GM21447 (cell line): ENCODE measurements around the gene MYH1.

Experiments used
- ATAC-seq: cut with Tn5 transposase; IDR thresholded peaks from one replicate; pipeline ENCODE4 v1.9.1; 2021; ENCODE audit not compliant: unreplicated experiment

The MYH1 gene

GRCh38 chr17:10492004-10492403 lies 26.3 kb downstream of the MYH1 start:
- ATAC-seq, result no peak

- no peak for ATAC-seq
Observed at GRCh38 chr17:10482252-10482651, 36.1 kb downstream of the MYH1 start.

GRCh38 chr17:10477701-10478100 lies 40.6 kb downstream of the MYH1 start:
- ATAC-seq, result no peak

GRCh38 chr17:10474536-10474935 lies 43.8 kb downstream of the MYH1 start:
- ATAC-seq, result no peak

- no peak for ATAC-seq
Observed at GRCh38 chr17:10471858-10472257, 46.5 kb downstream of the MYH1 start.

GRCh38 chr17:10469459-10469858 lies 48.9 kb downstream of the MYH1 start, which contains the start of gene MYH4:
Gene MYH4, minus strand, starts transcription at chr17:10469559. Its CDS starts 2,814 bp downstream, at chr17:10466745.
- no peak for ATAC-seq

- no peak for ATAC-seq
Observed at GRCh38 chr17:10463402-10463801, 54.9 kb downstream of the MYH1 start.

GRCh38 chr17:10460062-10460461 lies 58.3 kb downstream of the MYH1 start:
- no peak for ATAC-seq

GRCh38 chr17:10458701-10459100 lies 59.6 kb downstream of the MYH1 start:
- no peak for ATAC-seq

- ATAC-seq, result no peak
Observed at GRCh38 chr17:10457952-10458351, 60.4 kb downstream of the MYH1 start.

- no peak for ATAC-seq
Observed at GRCh38 chr17:10447026-10447931, 71.1 kb downstream of the MYH1 start.
